ENCODE measurements around the gene CSNK1G1. TPM values are rescaled to one million over a fixed set of nuclear protein-coding genes. Genes with fewer than 3 reads are reported as not detected.

Gene CSNK1G1
- total and polyA plus RNA-seq, 2 of the 8 experiments (the other 6 are each of a cell fraction or from before 2014, with no cell fraction given), result 6.0 to 12.9 TPM

GRCh38 chr15:64180235-64180824, 175.6 kb downstream of the CSNK1G1 start:
- no peak overlapping the region for H3K27ac ChIP-seq (ENCODE audit: low read depth, low read length)
- no peaks in the 10 kb centered on the region for H3K9me3 ChIP-seq (ENCODE audit: insufficient read depth in 2 of 2, low read depth in 1 of 2, low read length in 1 of 2)
- H3K23ac ChIP-seq (ENCODE audit: insufficient read length), result no peak overlapping the region
- no peak overlapping the region for H2BK20ac ChIP-seq (ENCODE audit: low read length)
- ChIA-PET CTCF (ENCODE audit: partially characterized antibody) (interaction anchor here (0.6 kb wide), 2 partner anchors 182 to 185 kb away, joined by 3 read pairs; no protein-coding TSS in a partner anchor), POLR2A (ENCODE audit: partially characterized antibody) (no interaction called here)
- H3K56ac ChIP-seq (replicated peaks; ENCODE audit: insufficient read length, low read depth, low read length), result no peak overlapping the region
- TF ChIP-seq RBBP5 (IDR thresholded peaks at IDR 0.05; ENCODE audit: borderline replicate concordance, low read depth, low read length), result no peak
- TF ChIP-seq E2F6 (IDR thresholded peaks at IDR 0.05), result no peak
- no peak for TF ChIP-seq NRF1 (IDR thresholded peaks at IDR 0.05; ENCODE audit: low read depth, low read length)
- no peak for TF ChIP-seq SUZ12 (IDR thresholded peaks at IDR 0.05; ENCODE audit: low read length)
- no peak for TF ChIP-seq JUND (IDR thresholded peaks at IDR 0.05; ENCODE audit: low read length)
- H2BK5ac ChIP-seq (ENCODE audit: low read depth, low read length), result no peak overlapping the region
- H3K27me3 ChIP-seq (replicated peaks in 1 of 4; ENCODE audit: control insufficient read depth in 3 of 4, extremely low read depth in 1 of 4, insufficient read depth in 3 of 4, low read length in 3 of 4), result no peaks in the 10 kb centered on the region
- H4K5ac ChIP-seq (ENCODE audit: insufficient read length, low read depth, low read length), result no peak overlapping the region
- FAIRE-seq, result no peak
- peaks cover 0 to 4% of the 10 kb centered on the region in 2 experiments for H4K20me1 ChIP-seq (replicated peaks in 1 of 2; ENCODE audit: control insufficient read depth in 1 of 2, insufficient read depth in 2 of 2, low read length in 2 of 2)
- peaks cover 0 to 3% (median 0%) of the 10 kb centered on the region in 4 experiments; a peak in 3 of 8 replicates for H3K36me3 ChIP-seq (ENCODE audit: control insufficient read depth in 2 of 4, insufficient read depth in 4 of 4, low read length in 3 of 4)
- no peak overlapping the region for H2AFZ ChIP-seq (ENCODE audit: low read length)
- no peak overlapping the region for H4K8ac ChIP-seq (ENCODE audit: extremely low read depth, insufficient read depth, low read length)
- WGBS, 2 experiments (ENCODE audit: extremely low coverage in 1 of 2, insufficient coverage in 1 of 2, insufficient read length in 1 of 2, insufficient replicate concordance in 2 of 2, low coverage in 1 of 2, low lambda C conversion rate in 2 of 2, missing lambda C conversion rate in 1 of 2), result 87% methylated on average over 8 of the region's 8 CpGs; no CpG with 5 or more reads in 1 of the 2 experiments
- H3K18ac ChIP-seq (ENCODE audit: extremely low read depth, low read length), result no peak overlapping the region
- no peak overlapping the region for H4K91ac ChIP-seq (replicated peaks; ENCODE audit: insufficient read length, low read length)
- H2BK12ac ChIP-seq (ENCODE audit: low read depth, low read length), result no peak overlapping the region
- H3K4me2 ChIP-seq (ENCODE audit: insufficient read depth in 1 of 2, low read depth in 2 of 2, low read length in 2 of 2), result no peak overlapping the region
- no peaks in the 10 kb centered on the region for H3K4me1 ChIP-seq (replicated peaks in 1 of 4; ENCODE audit: control insufficient read depth in 3 of 4, insufficient read depth in 4 of 4, low read length in 3 of 4)
- H3K14ac ChIP-seq (ENCODE audit: insufficient read length), result no peak overlapping the region
- no peaks in the 10 kb centered on the region for H3K79me2 ChIP-seq (ENCODE audit: control insufficient read depth in 1 of 2, insufficient read depth in 2 of 2, low read length in 2 of 2)
- no peaks in the 10 kb centered on the region for H3K23me2 ChIP-seq (ENCODE audit: low read depth, low read length)
- H3K4ac ChIP-seq (replicated peaks; ENCODE audit: insufficient read length, low read depth, low read length), result no peak overlapping the region
- no peak overlapping the region for H2BK120ac ChIP-seq (replicated peaks; ENCODE audit: low read depth, low read length)
- no peaks in the 10 kb centered on the region; the same call in 1 of the 2 replicates for H3K79me1 ChIP-seq (ENCODE audit: low read depth, low read length)
- H2BK15ac ChIP-seq (ENCODE audit: low read length), result no peak overlapping the region
- H3K4me3 ChIP-seq (ENCODE audit: extremely low read depth in 1 of 4, insufficient read depth in 2 of 4, low read depth in 3 of 4, low read length in 4 of 4), result no peak overlapping the region
- H3K9ac ChIP-seq (replicated peaks in 1 of 4; ENCODE audit: extremely low read depth in 1 of 4, low read depth in 3 of 4, low read length in 3 of 4), result no peak overlapping the region
- DNase-seq (ENCODE audit: low read depth in 1 of 2, low spot score in 2 of 2), result no peak
- no peak overlapping the region for H2AK5ac ChIP-seq (ENCODE audit: low read depth, low read length)
